ENCODE data around the gene NHSL2. TPM values are rescaled to one million over a fixed set of nuclear protein-coding genes. Genes with fewer than 3 reads are reported as not detected.

NHSL2 gene
- polyA plus RNA-seq, 1 of the 3 experiments (the other 2 are of a cell fraction) = 0.61 TPM

DNA sequence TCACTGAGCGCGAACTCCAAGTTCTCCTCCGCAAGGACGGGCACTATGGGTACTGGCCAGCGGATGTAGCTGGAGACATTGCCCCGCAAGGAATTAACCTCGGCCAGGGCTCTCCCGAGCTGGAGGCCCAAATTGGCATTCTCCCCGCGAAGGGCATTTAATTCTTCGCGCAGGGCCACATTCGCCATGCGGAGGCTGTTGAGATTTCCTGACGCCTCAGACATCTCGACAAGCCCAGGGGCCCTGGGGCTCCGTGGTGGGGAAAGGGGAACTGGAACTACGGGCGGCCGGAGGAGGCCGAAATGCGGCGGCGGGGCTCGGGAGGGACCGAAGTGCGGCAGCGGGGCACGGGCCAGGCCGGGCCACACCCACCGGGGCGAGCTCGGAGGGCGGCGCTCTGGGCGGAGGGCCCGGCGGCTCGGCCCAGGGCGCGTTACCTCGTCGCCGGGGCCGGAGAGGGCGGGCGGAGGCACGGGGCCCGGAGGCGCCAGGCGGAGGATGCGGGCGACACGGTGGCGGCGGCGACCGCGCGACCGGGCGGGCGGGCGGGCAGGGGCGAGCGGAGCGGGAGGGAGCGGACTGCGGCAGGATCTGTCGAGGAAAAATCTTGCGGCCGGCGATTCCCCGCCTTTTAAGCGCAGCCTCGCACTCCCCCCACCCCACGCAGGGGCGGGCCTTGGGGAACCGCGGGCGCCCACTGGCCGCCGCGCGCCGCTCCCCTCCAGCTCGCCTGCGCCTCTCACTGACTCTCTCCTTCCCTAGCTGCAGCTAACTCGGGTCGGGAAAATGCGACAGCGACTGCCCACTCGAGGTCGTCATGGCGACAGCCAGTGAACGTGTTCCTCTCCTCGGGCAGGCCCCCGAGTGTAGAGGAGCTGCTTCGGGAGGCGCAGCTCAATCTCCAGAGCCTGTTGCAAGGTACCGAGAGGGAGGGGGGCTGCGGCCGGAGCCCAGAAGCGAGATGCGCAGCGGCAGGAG is 221.0 kb downstream of the NHSL2 start, which contains the start of gene RTL5:
Gene RTL5 (minus strand): TSS at position 599 of the 978 bp plus-strand sequence.
- no peaks in the 10 kb centered on the region for H3K36me3 ChIP-seq (replicated peaks in 1 of 2; ENCODE audit: control insufficient read depth in 1 of 2, insufficient read depth in 2 of 2, low read length in 1 of 2)
- peaks cover 19% of the 10 kb centered on the region for H3K27me3 ChIP-seq (ENCODE audit: insufficient read depth)
- H3K4me3 ChIP-seq (ENCODE audit: low read depth in 2 of 2, low read length in 1 of 2) = peak within 1 kb of the TSS; percentile 48 to 60
- 7% methylated on average over 53 of the region's 106 CpGs for WGBS (ENCODE audit: low lambda C conversion rate)
- CTCF ChIA-PET = interaction anchor here (0.7 to 15.8 kb wide), 12 partner anchors 12 to 353 kb away, joined by 3 to 257 read pairs (median 4); partner anchors contain the start of gene PIN4
- peak within 1 kb of the TSS; percentile 79 for H2AFZ ChIP-seq (ENCODE audit: low read depth)
- no peaks in the 10 kb centered on the region for H3K9me3 ChIP-seq
- no peaks in the 10 kb centered on the region for H3F3A ChIP-seq (replicated peaks; ENCODE audit: insufficient read depth)
- H4K20me1 ChIP-seq (ENCODE audit: insufficient read depth) = no peaks in the 10 kb centered on the region
- H3K4me2 ChIP-seq = peak within 1 kb of the TSS; percentile 77
- peak; percentile 94 for DNase-seq
- H3K9ac ChIP-seq = peak within 1 kb of the TSS; percentile 54; the same call in 1 of the 2 replicates
- H3K79me2 ChIP-seq (ENCODE audit: insufficient read depth) = no peaks in the 10 kb centered on the region
- H3K9me2 ChIP-seq = no peaks in the 10 kb centered on the region
- POLR2A ChIA-PET = interaction anchor here (0.7 to 2.4 kb wide), 14 partner anchors 9 to 145 kb away, joined by 3 to 22 read pairs (median 5); partner anchors contain the start of genes PIN4 and RPS4X
- H3K27ac ChIP-seq (ENCODE audit: low read depth in 2 of 2, low read length in 1 of 2) = peak within 1 kb of the TSS in 1 of 2 experiments; percentile 79; a peak in 2 of 4 replicates
- H3K4me1 ChIP-seq (ENCODE audit: control insufficient read depth in 1 of 2, insufficient read depth in 2 of 2, low read depth in 1 of 2, low read length in 1 of 2) = peaks cover 4 to 47% of the 10 kb centered on the region in 2 experiments; a peak in 2 of 4 replicates
- TF ChIP-seq SMC3 (IDR thresholded peaks at IDR 0.05; ENCODE audit: low read depth, low read length) = peak; percentile 18; the same call in 1 of the 2 replicates
- TF ChIP-seq MXI1 (IDR thresholded peaks at IDR 0.05; ENCODE audit: low read depth, low read length) = peak; percentile 91
- no peak for TF ChIP-seq FOSL2 (IDR thresholded peaks at IDR 0.05; ENCODE audit: borderline replicate concordance, low read depth)
- TF ChIP-seq POLR2AphosphoS5 (IDR thresholded peaks at IDR 0.05; ENCODE audit: low read depth, low read length) = no peak
- TF ChIP-seq FOXJ3 (CRISPR knock-in tag; IDR thresholded peaks at IDR 0.05) = no peak
- no peak for TF ChIP-seq GATA2 (CRISPR knock-in tag; IDR thresholded peaks at IDR 0.05)
- TF ChIP-seq JUND (IDR thresholded peaks at IDR 0.05) = no peak
- no peak for TF ChIP-seq RXRA (IDR thresholded peaks at IDR 0.05; ENCODE audit: borderline replicate concordance, low read depth)
- peak; percentile 49; the same call in 1 of the 2 replicates for TF ChIP-seq RFX5 (IDR thresholded peaks at IDR 0.05; ENCODE audit: low read length)
- TF ChIP-seq RAD21 (IDR thresholded peaks at IDR 0.05; ENCODE audit: low read length) = peak; percentile 37
- TF ChIP-seq SIN3A (IDR thresholded peaks at IDR 0.05; ENCODE audit: borderline replicate concordance, low read depth, low read length) = no peak
- peak; percentile 23; the same call in 1 of the 2 replicates for TF ChIP-seq TAF1 (IDR thresholded peaks at IDR 0.05; ENCODE audit: borderline replicate concordance, low read depth, low read length)
- TF ChIP-seq CHD2 (IDR thresholded peaks at IDR 0.05; ENCODE audit: low read length, partially characterized antibody) = peak; percentile 31
- TF ChIP-seq GABPA (IDR thresholded peaks at IDR 0.05; ENCODE audit: low read depth) = no peak
- TF ChIP-seq RCOR1 (IDR thresholded peaks at IDR 0.05; ENCODE audit: low read length) = peak; percentile 53; the same call in 1 of the 2 replicates
- no peak for TF ChIP-seq EZH2phosphoT487 (IDR thresholded peaks at IDR 0.05; ENCODE audit: borderline replicate concordance, low read depth)
- no peak for TF ChIP-seq MEF2A (IDR thresholded peaks at IDR 0.05; ENCODE audit: borderline replicate concordance, low read depth)
- TF ChIP-seq, protein P1, sequence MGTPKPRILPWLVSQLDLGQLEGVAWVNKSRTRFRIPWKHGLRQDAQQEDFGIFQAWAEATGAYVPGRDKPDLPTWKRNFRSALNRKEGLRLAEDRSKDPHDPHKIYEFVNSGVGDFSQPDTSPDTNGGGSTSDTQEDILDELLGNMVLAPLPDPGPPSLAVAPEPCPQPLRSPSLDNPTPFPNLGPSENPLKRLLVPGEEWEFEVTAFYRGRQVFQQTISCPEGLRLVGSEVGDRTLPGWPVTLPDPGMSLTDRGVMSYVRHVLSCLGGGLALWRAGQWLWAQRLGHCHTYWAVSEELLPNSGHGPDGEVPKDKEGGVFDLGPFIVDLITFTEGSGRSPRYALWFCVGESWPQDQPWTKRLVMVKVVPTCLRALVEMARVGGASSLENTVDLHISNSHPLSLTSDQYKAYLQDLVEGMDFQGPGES (IDR thresholded peaks at IDR 0.05; ENCODE audit: low read depth, low read length) = no peak
- TF ChIP-seq, protein P2, sequence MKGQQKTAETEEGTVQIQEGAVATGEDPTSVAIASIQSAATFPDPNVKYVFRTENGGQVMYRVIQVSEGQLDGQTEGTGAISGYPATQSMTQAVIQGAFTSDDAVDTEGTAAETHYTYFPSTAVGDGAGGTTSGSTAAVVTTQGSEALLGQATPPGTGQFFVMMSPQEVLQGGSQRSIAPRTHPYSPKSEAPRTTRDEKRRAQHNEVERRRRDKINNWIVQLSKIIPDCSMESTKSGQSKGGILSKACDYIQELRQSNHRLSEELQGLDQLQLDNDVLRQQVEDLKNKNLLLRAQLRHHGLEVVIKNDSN (IDR thresholded peaks at IDR 0.05; ENCODE audit: borderline replicate concordance, low read depth) = no peak
- no peak for TF ChIP-seq FOXM1 (IDR thresholded peaks at IDR 0.05; ENCODE audit: low read depth)
- no peak for TF ChIP-seq YY1 (IDR thresholded peaks at IDR 0.05; ENCODE audit: low read depth)
- no peak for TF ChIP-seq CTCF (IDR thresholded peaks at IDR 0.05)
- no peak for TF ChIP-seq TCF12 (IDR thresholded peaks at IDR 0.05)
- peak in 1 of 2 experiments; percentile 27; a peak in 1 of 4 replicates for TF ChIP-seq EP300 (IDR thresholded peaks at IDR 0.05; ENCODE audit: borderline replicate concordance in 1 of 2, low read depth in 1 of 2, low read length in 1 of 2)
- no peak for TF ChIP-seq ZBTB33 (IDR thresholded peaks at IDR 0.05; ENCODE audit: borderline replicate concordance, low read depth)
- TF ChIP-seq NRF1 (IDR thresholded peaks at IDR 0.05; ENCODE audit: low read depth, low read length) = peak; percentile 49
